ENCODE measurements around the gene LCE7A.

LCE7A gene, protein sequence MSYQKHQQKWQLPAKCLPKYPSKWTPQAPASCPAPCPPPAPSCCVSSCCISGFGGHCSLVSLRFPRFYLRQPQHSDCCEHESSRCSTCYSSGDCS

DNA sequence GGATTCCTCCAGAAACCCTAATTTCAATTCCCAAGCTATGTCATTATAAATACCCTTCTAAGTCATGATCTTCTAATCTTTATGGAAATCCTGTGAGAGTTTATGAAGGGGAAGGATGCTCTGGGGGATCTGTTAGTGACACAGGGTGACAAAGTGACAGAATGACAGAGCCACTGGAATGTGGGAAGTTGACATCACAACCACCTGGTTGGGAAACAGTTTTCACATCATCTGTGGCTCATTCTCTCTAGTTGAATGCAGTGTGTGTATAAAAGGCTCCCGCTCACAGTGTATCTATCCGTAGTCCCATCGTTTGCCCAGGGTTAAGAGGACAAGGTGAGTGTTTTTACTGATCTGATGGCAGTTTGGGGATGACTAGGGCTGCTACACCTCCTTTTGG lies at the start of gene LCE7A:
Gene LCE7A, plus strand, starts transcription at position 301 of the 400 bp plus-strand sequence. CDS start 702 bp downstream, outside the sequence.
- H3K27ac ChIP-seq (ENCODE audit: low read depth, low read length): no peak within 1 kb of the TSS
- H3K27me3 ChIP-seq (ENCODE audit: low read length): no peaks in the 10 kb centered on the region
- no peak within 1 kb of the TSS for H3K4me3 ChIP-seq (ENCODE audit: insufficient read depth, low read length, poor library complexity, severe bottlenecking)
- no peaks in the 10 kb centered on the region for H3K36me3 ChIP-seq (ENCODE audit: low read length)
- no peaks in the 10 kb centered on the region for H3F3A ChIP-seq (ENCODE audit: insufficient read depth)
- H2AFZ ChIP-seq (ENCODE audit: low read depth, low read length, severe bottlenecking): no peak within 1 kb of the TSS
- H3K9me2 ChIP-seq (replicated peaks; ENCODE audit: insufficient read depth, low read length): no peaks in the 10 kb centered on the region
- TF ChIP-seq, protein P1, sequence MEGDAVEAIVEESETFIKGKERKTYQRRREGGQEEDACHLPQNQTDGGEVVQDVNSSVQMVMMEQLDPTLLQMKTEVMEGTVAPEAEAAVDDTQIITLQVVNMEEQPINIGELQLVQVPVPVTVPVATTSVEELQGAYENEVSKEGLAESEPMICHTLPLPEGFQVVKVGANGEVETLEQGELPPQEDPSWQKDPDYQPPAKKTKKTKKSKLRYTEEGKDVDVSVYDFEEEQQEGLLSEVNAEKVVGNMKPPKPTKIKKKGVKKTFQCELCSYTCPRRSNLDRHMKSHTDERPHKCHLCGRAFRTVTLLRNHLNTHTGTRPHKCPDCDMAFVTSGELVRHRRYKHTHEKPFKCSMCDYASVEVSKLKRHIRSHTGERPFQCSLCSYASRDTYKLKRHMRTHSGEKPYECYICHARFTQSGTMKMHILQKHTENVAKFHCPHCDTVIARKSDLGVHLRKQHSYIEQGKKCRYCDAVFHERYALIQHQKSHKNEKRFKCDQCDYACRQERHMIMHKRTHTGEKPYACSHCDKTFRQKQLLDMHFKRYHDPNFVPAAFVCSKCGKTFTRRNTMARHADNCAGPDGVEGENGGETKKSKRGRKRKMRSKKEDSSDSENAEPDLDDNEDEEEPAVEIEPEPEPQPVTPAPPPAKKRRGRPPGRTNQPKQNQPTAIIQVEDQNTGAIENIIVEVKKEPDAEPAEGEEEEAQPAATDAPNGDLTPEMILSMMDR (IDR thresholded peaks at IDR 0.05; ENCODE audit: insufficient read depth, low read length, poor library complexity, severe bottlenecking): no peak
- no peak for TF ChIP-seq EZH2phosphoT487 (conservative IDR thresholded peaks at IDR 0.05; ENCODE audit: low read length)
- H3K4me2 ChIP-seq (ENCODE audit: low read depth, low read length, poor library complexity, severe bottlenecking): no peak within 1 kb of the TSS
- H3K9me3 ChIP-seq (ENCODE audit: insufficient read depth, low read length): no peaks in the 10 kb centered on the region
- H4K20me1 ChIP-seq (ENCODE audit: low read depth, low read length): no peaks in the 10 kb centered on the region
- H3K79me2 ChIP-seq (ENCODE audit: insufficient read depth, low read length): no peaks in the 10 kb centered on the region
- no peak within 1 kb of the TSS for H3K9ac ChIP-seq (ENCODE audit: low read length)

DNA sequence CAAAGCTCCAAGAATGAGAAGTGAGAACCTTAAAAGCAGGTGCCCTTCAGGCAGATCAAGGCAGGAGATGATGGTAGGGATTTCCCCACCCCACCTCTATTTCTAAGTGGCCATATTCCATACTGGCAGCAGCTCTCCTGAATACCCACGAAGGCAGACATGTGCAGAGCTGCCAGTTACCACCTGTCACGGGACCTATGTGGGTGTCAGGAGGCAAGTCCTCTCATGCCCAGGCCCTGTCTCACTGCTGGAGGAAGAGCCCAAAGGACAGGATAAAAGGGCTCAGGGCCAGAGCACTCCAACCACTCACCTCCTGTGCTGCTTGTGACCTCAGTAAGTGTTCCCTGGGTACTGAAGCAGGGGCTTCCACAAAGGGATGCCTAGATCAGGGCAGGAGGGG lies 48.7 kb upstream of the LCE7A start:
- H3K36me3 ChIP-seq (ENCODE audit: low read length): no peaks in the 10 kb centered on the region
- no peak overlapping the region for H3K27ac ChIP-seq (ENCODE audit: low read depth, low read length)
- H3K4me3 ChIP-seq (ENCODE audit: insufficient read depth, low read length, poor library complexity, severe bottlenecking): no peak overlapping the region
- H4K20me1 ChIP-seq (ENCODE audit: low read depth, low read length): no peaks in the 10 kb centered on the region
- H3K9me2 ChIP-seq (replicated peaks; ENCODE audit: insufficient read depth, low read length): no peaks in the 10 kb centered on the region; the same call in 1 of the 2 replicates
- 0 out of 2 replicates have a peak, but pooled peaks cover 4% of the 10 kb centered on the region for H3K27me3 ChIP-seq (ENCODE audit: low read length)
- no peaks in the 10 kb centered on the region for H3K9me3 ChIP-seq (ENCODE audit: insufficient read depth, low read length)
- H3K9ac ChIP-seq (ENCODE audit: low read length): no peak overlapping the region
- no peak for TF ChIP-seq EZH2phosphoT487 (conservative IDR thresholded peaks at IDR 0.05; ENCODE audit: low read length)
- TF ChIP-seq, protein P1 (IDR thresholded peaks at IDR 0.05; ENCODE audit: insufficient read depth, low read length, poor library complexity, severe bottlenecking): no peak
- no peak overlapping the region for H3K4me2 ChIP-seq (ENCODE audit: low read depth, low read length, poor library complexity, severe bottlenecking)
- no peaks in the 10 kb centered on the region for H3K79me2 ChIP-seq (ENCODE audit: insufficient read depth, low read length)
- no peaks in the 10 kb centered on the region for H3F3A ChIP-seq (ENCODE audit: insufficient read depth)
- H2AFZ ChIP-seq (ENCODE audit: low read depth, low read length, severe bottlenecking): no peak overlapping the region

- Histone ChIP-seq H3K27ac (ENCODE audit: low read depth, low read length) (no peak within 1 kb of the TSS), H3F3A (ENCODE audit: insufficient read depth) (no peaks in the 10 kb centered on the region), H3K79me2 (ENCODE audit: insufficient read depth, low read length) (no peaks in the 10 kb centered on the region), H3K27me3 (ENCODE audit: low read length) (0 out of 2 replicates have a peak, but pooled peaks cover 4% of the 10 kb centered on the region), H3K4me3 (ENCODE audit: insufficient read depth, low read length, poor library complexity, severe bottlenecking) (no peak within 1 kb of the TSS), H4K20me1 (ENCODE audit: low read depth, low read length) (no peaks in the 10 kb centered on the region), H3K4me2 (ENCODE audit: low read depth, low read length, poor library complexity, severe bottlenecking) (no peak within 1 kb of the TSS), H3K9me2 (replicated peaks; ENCODE audit: insufficient read depth, low read length) (no peaks in the 10 kb centered on the region), H3K9me3 (ENCODE audit: insufficient read depth, low read length) (no peaks in the 10 kb centered on the region), H3K9ac (ENCODE audit: low read length) (no peak within 1 kb of the TSS), H2AFZ (ENCODE audit: low read depth, low read length, severe bottlenecking) (no peak within 1 kb of the TSS), H3K36me3 (ENCODE audit: low read length) (no peaks in the 10 kb centered on the region)
- no peak for TF ChIP-seq EZH2phosphoT487 (conservative IDR thresholded peaks at IDR 0.05; ENCODE audit: low read length)
- TF ChIP-seq, protein P1 (IDR thresholded peaks at IDR 0.05; ENCODE audit: insufficient read depth, low read length, poor library complexity, severe bottlenecking): no peak
Observed at GRCh38 chr1:152811671-152812070, 48.1 kb upstream of the LCE7A start, which contains the start of gene LCE1B. Gene LCE1B, plus strand, starts transcription at chr1:152811971. Its CDS starts 476 bp downstream, at chr1:152812447.

Measured in SU-DHL-6 (cell line).